Neuron (in vitro differentiated cells): ENCODE results near the gene RPS6KA5.

Experiments used
- H2AFZ ChIP-seq: one replicate; pipeline ENCODE4 v1.6.1; 2013; ENCODE audit warnings: low read depth, mild to moderate bottlenecking, inconsistent platforms, low read length, moderate library complexity
- H3K27me3 ChIP-seq: one replicate; pipeline ENCODE4 v1.6.1; 2013; ENCODE audit warnings: low read length; ENCODE audit not compliant: insufficient read depth
- H3K36me3 ChIP-seq: one replicate; pipeline ENCODE4 v1.6.1; 2013; ENCODE audit warnings: low read length; ENCODE audit not compliant: insufficient read depth
- H3K4me1 ChIP-seq: one replicate; pipeline ENCODE4 v1.6.1; 2013; ENCODE audit warnings: low read length; ENCODE audit not compliant: insufficient read depth
- H3K4me3 ChIP-seq: 2 replicates; pipeline ENCODE4 v1.5.1; 2013; ENCODE audit warnings: mild to moderate bottlenecking, low read length, moderate library complexity
- H3K9me3 ChIP-seq: one replicate; pipeline ENCODE4 v1.6.1; 2013; ENCODE audit warnings: low read length

RPS6KA5 gene

DNA sequence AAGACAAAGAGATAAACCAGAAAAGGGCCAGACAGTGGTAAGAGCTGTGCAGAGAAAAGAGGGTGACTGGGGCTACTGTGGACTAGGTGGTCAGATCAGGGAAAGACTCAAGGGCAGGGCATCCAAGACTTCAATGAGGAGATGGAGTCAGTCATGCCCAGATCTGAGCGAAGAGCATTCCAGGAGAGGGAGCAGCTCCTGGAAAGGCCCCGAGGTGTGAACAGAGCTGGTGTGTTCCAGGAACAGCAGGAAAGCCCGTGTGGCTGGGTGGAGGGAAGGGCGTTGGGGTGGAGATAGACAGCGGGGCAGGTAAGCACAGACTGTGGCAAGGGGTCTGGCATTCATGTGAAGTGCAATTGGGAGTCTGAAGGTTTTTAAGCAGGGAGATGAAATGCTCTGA lies 261.0 kb downstream of the RPS6KA5 start:
- Histone ChIP-seq H3K4me3 (no peak overlapping the region), H3K27me3 (no peaks in the 10 kb centered on the region), H3K9me3 (peaks cover 9% of the 10 kb centered on the region), H3K36me3 (no peaks in the 10 kb centered on the region), H3K4me1 (peaks cover 14% of the 10 kb centered on the region), H2AFZ (no peak overlapping the region)

DNA sequence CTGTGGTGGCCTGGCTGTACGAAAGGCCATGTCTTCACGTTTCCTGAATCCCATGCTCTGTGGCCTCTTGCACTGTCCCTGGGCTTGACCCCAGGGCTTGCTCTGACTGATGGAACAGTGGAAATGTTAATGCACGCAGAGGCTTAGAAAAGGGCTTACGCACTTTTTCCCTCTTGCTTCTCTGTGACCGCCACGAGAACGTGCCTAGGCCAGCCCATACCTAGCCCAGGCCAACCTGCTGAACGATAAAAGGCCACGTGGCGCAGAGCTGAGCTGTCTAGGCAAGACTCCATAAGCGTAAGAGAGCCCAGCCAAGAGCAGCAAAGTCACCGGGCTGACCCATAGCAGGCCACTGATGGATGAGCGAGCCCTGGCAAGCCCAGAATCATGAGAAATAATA lies 262.5 kb downstream of the RPS6KA5 start:
- Histone ChIP-seq H2AFZ (no peak overlapping the region), H3K27me3 (no peaks in the 10 kb centered on the region), H3K4me3 (no peak overlapping the region), H3K4me1 (peaks cover 14% of the 10 kb centered on the region), H3K36me3 (no peaks in the 10 kb centered on the region), H3K9me3 (peaks cover 9% of the 10 kb centered on the region)
